H1 (cell line): ENCODE measurements around the gene GPR26. TPM values are rescaled to one million over a fixed set of nuclear protein-coding genes. Genes with fewer than 3 reads are reported as not detected.

Source experiments
- CTCF ChIA-PET: fragments of 300-600 bp; sonication (Branson Sonifier 250); formaldehyde crosslinking; loops from one replicate; lab custom pipeline; 2021; ENCODE audit not compliant: partially characterized antibody; lab: Charles Lee
- POLR2A ChIA-PET: fragments of 300-600 bp; sonication (Branson Sonifier 250); formaldehyde crosslinking; loops from one replicate; lab custom pipeline; 2021; ENCODE audit warnings: inconsistent platforms; ENCODE audit not compliant: partially characterized antibody; lab: Charles Lee
- DNase-seq, 2 experiments: peaks; one replicate each; pipeline versions ENCODE4 v3.0.0 to v3.0.0-alpha.2; 2010 to 2022; ENCODE audit warnings: low spot score in 2 of 2, low read depth in 1 of 2, mixed read lengths in 1 of 2
- FAIRE-seq: peaks from 2 replicates; lab custom pipeline; 2011; peaks lifted over from hg19 to GRCh38; lab: Jason Lieb, UNC
- H2AFZ ChIP-seq: 2 replicates; pipeline ENCODE4 v1.8.1; 2012; ENCODE audit warnings: low read length, inconsistent platforms
- H2AK5ac ChIP-seq: 2 replicates; pipeline ENCODE4 v1.6.1; 2013; ENCODE audit warnings: low read depth, low read length
- H2BK120ac ChIP-seq: replicated peaks from 2 replicates; pipeline ENCODE3; 2013; ENCODE audit warnings: low read depth, low read length, inconsistent platforms
- H2BK12ac ChIP-seq: 2 replicates; pipeline ENCODE4 v1.6.1; 2013; ENCODE audit warnings: low read depth, low read length
- H2BK15ac ChIP-seq: 2 replicates; pipeline ENCODE4 v1.6.1; 2013; ENCODE audit warnings: low read length
- H2BK20ac ChIP-seq: 2 replicates; pipeline ENCODE4 v1.6.1; 2013; ENCODE audit warnings: low read length
- H2BK5ac ChIP-seq: 2 replicates; pipeline ENCODE4 v1.6.1; 2013; ENCODE audit warnings: low read depth, low read length
- H3K14ac ChIP-seq: 2 replicates; pipeline ENCODE4 v1.6.1; 2013; ENCODE audit warnings: inconsistent platforms; ENCODE audit not compliant: insufficient read length
- H3K18ac ChIP-seq: 2 replicates; pipeline ENCODE4 v1.6.1; 2013; ENCODE audit warnings: low read length; ENCODE audit errors: extremely low read depth
- H3K23ac ChIP-seq: 2 replicates; pipeline ENCODE4 v1.6.1; 2013; ENCODE audit warnings: inconsistent platforms; ENCODE audit not compliant: insufficient read length
- H3K23me2 ChIP-seq: 2 replicates; pipeline ENCODE4 v1.6.1; 2013; ENCODE audit warnings: low read depth, low read length
- H3K27ac ChIP-seq: 2 replicates; pipeline ENCODE4 v1.6.1; 2011; ENCODE audit warnings: low read depth, low read length, inconsistent platforms
- H3K27me3 ChIP-seq, 4 experiments: replicated peaks in 1 of 4; 1 replicate in 1 of 4; 2 replicates in 3 of 4; pipeline versions ENCODE4 v1.6.1 to v1.8.1; 2011 to 2013; ENCODE audit warnings: low read length in 3 of 4, mild to moderate bottlenecking in 3 of 4, inconsistent platforms in 2 of 4, mixed read lengths in 2 of 4, moderate library complexity in 1 of 4; ENCODE audit not compliant: control insufficient read depth in 3 of 4, insufficient read depth in 3 of 4; ENCODE audit errors: extremely low read depth in 1 of 4
- H3K36me3 ChIP-seq, 4 experiments: 2 replicates each; pipeline versions ENCODE4 v1.6.1 to v1.8.1; 2011 to 2013; ENCODE audit warnings: mild to moderate bottlenecking in 4 of 4, low read length in 3 of 4, moderate library complexity in 2 of 4, control low read depth in 1 of 4, inconsistent platforms in 1 of 4; ENCODE audit not compliant: insufficient read depth in 4 of 4, control insufficient read depth in 2 of 4
- H3K4ac ChIP-seq: replicated peaks from 2 replicates; pipeline ENCODE3; 2013; ENCODE audit warnings: low read length, low read depth, mixed read lengths, inconsistent platforms; ENCODE audit not compliant: insufficient read length
- H3K4me1 ChIP-seq, 4 experiments: replicated peaks in 1 of 4; 1 replicate in 1 of 4; 2 replicates in 3 of 4; pipeline versions ENCODE4 v1.6.1 to v1.8.1; 2011 to 2013; ENCODE audit warnings: low read length in 3 of 4, inconsistent platforms in 2 of 4, mixed read lengths in 1 of 4; ENCODE audit not compliant: insufficient read depth in 4 of 4, control insufficient read depth in 3 of 4
- H3K4me2 ChIP-seq, 2 experiments: 2 replicates each; pipeline versions ENCODE4 v1.6.1 to v1.8.1; 2011 to 2013; ENCODE audit warnings: low read depth in 2 of 2, low read length in 2 of 2, control low read depth in 1 of 2, inconsistent platforms in 1 of 2, mild to moderate bottlenecking in 1 of 2; ENCODE audit not compliant: insufficient read depth in 1 of 2
- H3K4me3 ChIP-seq, 4 experiments: fragments of 200-600, 300-600 bp in 1 of 4; sonication (generic), shearing (Covaris generic), sonication (Bioruptor Twin) in 1 of 4; 2 replicates each; pipeline versions ENCODE4 v1.5.1 to v1.8.1; 2011 to 2016; ENCODE audit warnings: low read length in 4 of 4, low read depth in 3 of 4, control low read depth in 2 of 4, inconsistent platforms in 2 of 4, mild to moderate bottlenecking in 2 of 4, mixed read lengths in 1 of 4, moderate library complexity in 1 of 4; ENCODE audit not compliant: insufficient read depth in 2 of 4; ENCODE audit errors: extremely low read depth in 1 of 4
- H3K56ac ChIP-seq: replicated peaks from 2 replicates; pipeline ENCODE3; 2013; ENCODE audit warnings: low read depth, mild to moderate bottlenecking, mixed read lengths, low read length, inconsistent platforms; ENCODE audit not compliant: insufficient read length
- H3K79me1 ChIP-seq: 2 replicates; pipeline ENCODE4 v1.6.1; 2013; ENCODE audit warnings: low read depth, low read length, control low read depth
- H3K79me2 ChIP-seq, 2 experiments: 2 replicates each; pipeline versions ENCODE4 v1.6.1 to v1.8.1; 2012 to 2013; ENCODE audit warnings: low read length in 2 of 2, mild to moderate bottlenecking in 2 of 2, inconsistent platforms in 1 of 2; ENCODE audit not compliant: insufficient read depth in 2 of 2, control insufficient read depth in 1 of 2
- H3K9ac ChIP-seq, 4 experiments: replicated peaks in 1 of 4; 1 replicate in 1 of 4; 2 replicates in 3 of 4; pipeline versions ENCODE4 v1.6.1 to v1.8.1; 2011 to 2013; ENCODE audit warnings: low read depth in 3 of 4, low read length in 3 of 4, control low read depth in 2 of 4, mild to moderate bottlenecking in 2 of 4, moderate library complexity in 2 of 4, inconsistent platforms in 1 of 4; ENCODE audit errors: extremely low read depth in 1 of 4
- H3K9me3 ChIP-seq, 2 experiments: 2 replicates each; pipeline versions ENCODE4 v1.6.1 to v1.8.1; 2012 to 2013; ENCODE audit warnings: mild to moderate bottlenecking in 2 of 2, moderate library complexity in 2 of 2, control low read depth in 1 of 2, inconsistent platforms in 1 of 2, low read depth in 1 of 2, low read length in 1 of 2, mixed read lengths in 1 of 2; ENCODE audit not compliant: insufficient read depth in 2 of 2
- H4K20me1 ChIP-seq, 2 experiments: replicated peaks in 1 of 2; 2 replicates each; pipeline versions ENCODE3 to v1.8.1; 2011 to 2013; ENCODE audit warnings: inconsistent platforms in 2 of 2, low read length in 2 of 2, mild to moderate bottlenecking in 1 of 2; ENCODE audit not compliant: insufficient read depth in 2 of 2, control insufficient read depth in 1 of 2
- H4K5ac ChIP-seq: 2 replicates; pipeline ENCODE4 v1.6.1; 2013; ENCODE audit warnings: low read length, low read depth, mixed read lengths, inconsistent platforms; ENCODE audit not compliant: insufficient read length
- H4K8ac ChIP-seq: 2 replicates; pipeline ENCODE4 v1.8.0; 2013; ENCODE audit warnings: mild to moderate bottlenecking, moderate library complexity, low read length, inconsistent platforms; ENCODE audit not compliant: insufficient read depth; ENCODE audit errors: extremely low read depth
- H4K91ac ChIP-seq: replicated peaks from 2 replicates; pipeline ENCODE3; 2013; ENCODE audit warnings: low read length, mixed read lengths, inconsistent platforms; ENCODE audit not compliant: insufficient read length
- EP300 ChIP-seq, 2 experiments: IDR thresholded peaks; 1 replicate in 1 of 2; 2 replicates in 1 of 2; pipeline ENCODE4 v1.6.1; 2011 to 2012; ENCODE audit warnings: low read depth in 2 of 2, low read length in 2 of 2, mild to moderate bottlenecking in 2 of 2, borderline replicate concordance in 1 of 2, inconsistent platforms in 1 of 2, moderate library complexity in 1 of 2
- HDAC2 ChIP-seq, 2 experiments: fragments of 300-600 bp in 1 of 2; sonication (generic) in 1 of 2; IDR thresholded peaks; 2 replicates each; pipeline ENCODE4 v1.6.1; 2011 to 2012; ENCODE audit warnings: low read depth in 2 of 2, low read length in 2 of 2, mild to moderate bottlenecking in 2 of 2, moderate library complexity in 2 of 2, borderline replicate concordance in 1 of 2, inconsistent platforms in 1 of 2
- MAX ChIP-seq: IDR thresholded peaks from 2 replicates; pipeline ENCODE4 v1.6.1; 2012; ENCODE audit warnings: inconsistent platforms
- TAF1 ChIP-seq: IDR thresholded peaks from 2 replicates; pipeline ENCODE4 v1.6.1; 2011; ENCODE audit warnings: mild to moderate bottlenecking, low read depth, low read length
- WGBS, 2 experiments: shearing (Covaris generic) in 1 of 2; methylation state at CpG; one replicate each; pipeline versions ENCODE4 v1.1.6 to v1.1.7; 2013 to 2015; ENCODE audit warnings: low lambda C conversion rate in 2 of 2, mixed read lengths in 2 of 2, inconsistent platforms in 1 of 2, low coverage in 1 of 2, missing lambda C conversion rate in 1 of 2; ENCODE audit not compliant: insufficient replicate concordance in 2 of 2, insufficient coverage in 1 of 2, insufficient read length in 1 of 2; ENCODE audit errors: extremely low coverage in 1 of 2, missing lambda C conversion rate in 1 of 2; 5-methylcytosine and 5-hydroxymethylcytosine counted together
- polyA plus RNA-seq, 7 experiments: library from polyadenylated mRNA; depleted of rRNA in 3 of 7; stranded (reverse) in 5 of 7; unstranded in 2 of 7; fragments of >200 nt in 5 of 7; fragments of 200-250 nt in 2 of 7; gene quantifications; 1 replicate in 5 of 7; 2 replicates in 1 of 7; 4 replicates in 1 of 7; pipeline versions ENCODE4 v1.2.1 to v1.2.3, GENCODE V29; 2011 to 2013; ENCODE audit warnings: missing spikeins in 2 of 7, mixed read lengths in 2 of 7
- total RNA-seq: library from RNA; stranded (reverse); fragmentation: NEBNext Ultra II Directional; extraction: Animal tissue kit (Norgen Biotek cat#: 25700); gene quantifications from 2 replicates; pipeline ENCODE4 v1.2.1, GENCODE V29; 2021

The GPR26 gene
- total and polyA plus RNA-seq, 2 of the 8 experiments (the other 6 are each of a cell fraction or from before 2014, with no cell fraction given): 0.09 to 0.21 TPM

- Histone ChIP-seq H3K9me3 (no peaks in the 10 kb centered on the region), H3K4ac (no peak overlapping the region), H3K18ac (0 out of 2 replicates have a peak overlapping the region, but pooled peaks have one; percentile 1), H4K5ac (no peak overlapping the region), H3K27me3 (no peaks in the 10 kb centered on the region; a peak in 1 of 7 replicates), H3K4me3 (no peak overlapping the region), H4K20me1 (no peaks in the 10 kb centered on the region), H3K9ac (no peak overlapping the region), H3K27ac (no peak overlapping the region), H2BK15ac (peak overlapping the region; percentile 31), H2BK12ac (no peak overlapping the region), H2BK120ac (no peak overlapping the region), H2AFZ (no peak overlapping the region), H4K8ac (no peak overlapping the region), H3K36me3 (no peaks in the 10 kb centered on the region), H3K79me2 (no peaks in the 10 kb centered on the region), H4K91ac (no peak overlapping the region), H3K14ac (no peak overlapping the region), H2AK5ac (peak overlapping the region; percentile 61; the same call in 1 of the 2 replicates), H3K56ac (no peak overlapping the region), H3K23me2 (no peaks in the 10 kb centered on the region; the same call in 1 of the 2 replicates), H3K23ac (no peak overlapping the region), H3K4me2 (no peak overlapping the region), H2BK5ac (0 out of 2 replicates have a peak overlapping the region, but pooled peaks have one; percentile 22), H2BK20ac (no peak overlapping the region; the same call in 1 of the 2 replicates), H3K79me1 (no peaks in the 10 kb centered on the region; the same call in 1 of the 2 replicates), H3K4me1 (peaks cover 2 to 13% (median 9%) of the 10 kb centered on the region in 4 experiments)
- FAIRE-seq (no peak), DNase-seq (peak in 1 of 2 experiments; percentile 33)
- POLR2A ChIA-PET: interaction anchor here (1.2 kb wide), 1 partner anchor 15 kb away, joined by 3 read pairs; no protein-coding TSS in a partner anchor
- 83% methylated on average over 6 of the region's 6 CpGs; no CpG with 5 or more reads in 1 of the 2 experiments for WGBS, 2 experiments
- CTCF ChIA-PET: interaction anchor here (0.6 to 13.9 kb wide), 6 partner anchors 10 to 217 kb away, joined by 3 to 135 read pairs (median 6); partner anchors contain the start of gene GPR26
- TF ChIP-seq TAF1 (no peak), EP300 (IDR thresholded peaks at IDR 0.05; ENCODE audit: borderline replicate concordance in 1 of 2, low read depth in 2 of 2, low read length in 2 of 2) (no peak), HDAC2 (IDR thresholded peaks at IDR 0.05; ENCODE audit: borderline replicate concordance in 1 of 2, low read depth in 2 of 2, low read length in 2 of 2) (no peak), MAX (no peak)
Measured at GRCh38 chr10:123645016-123645415, 21.1 kb upstream of the GPR26 start.
